GM18858 (cell line): Measurements from ENCODE around the gene TSPAN5.

Experiments used
- ATAC-seq: cut with Tn5 transposase; IDR thresholded peaks from one replicate; pipeline ENCODE4 v1.9.1; 2021; ENCODE audit not compliant: unreplicated experiment

Gene TSPAN5

DNA sequence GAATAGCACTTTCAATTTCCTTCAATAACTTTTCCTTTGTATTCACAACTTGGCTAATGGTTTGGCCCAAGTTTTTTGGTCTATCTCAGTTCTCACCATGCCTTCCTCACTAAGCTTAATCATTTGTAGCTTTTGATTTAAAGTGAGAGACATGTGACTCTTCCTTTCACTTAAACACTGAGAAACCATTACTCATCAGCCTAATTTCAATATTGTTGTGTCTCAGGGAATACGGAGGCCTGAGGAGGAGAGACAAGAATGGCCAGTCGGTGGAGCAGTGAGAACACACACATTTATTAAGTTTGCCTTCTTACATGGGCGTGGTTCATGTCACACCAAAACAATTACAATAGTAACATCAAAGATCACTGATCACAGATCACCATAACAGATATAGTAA is 56.7 kb downstream of the TSPAN5 start:
- ATAC-seq = peak; percentile 60

- no peak for ATAC-seq
These were observed 58.7 kb downstream of the TSPAN5 start for GRCh38 chr4:98599617-98600205.

- no peak for ATAC-seq
These were observed 71.5 kb downstream of the TSPAN5 start for GRCh38 chr4:98586962-98587354.

GRCh38 chr4:98586291-98586961 is 72.0 kb downstream of the TSPAN5 start:
- ATAC-seq = no peak

DNA sequence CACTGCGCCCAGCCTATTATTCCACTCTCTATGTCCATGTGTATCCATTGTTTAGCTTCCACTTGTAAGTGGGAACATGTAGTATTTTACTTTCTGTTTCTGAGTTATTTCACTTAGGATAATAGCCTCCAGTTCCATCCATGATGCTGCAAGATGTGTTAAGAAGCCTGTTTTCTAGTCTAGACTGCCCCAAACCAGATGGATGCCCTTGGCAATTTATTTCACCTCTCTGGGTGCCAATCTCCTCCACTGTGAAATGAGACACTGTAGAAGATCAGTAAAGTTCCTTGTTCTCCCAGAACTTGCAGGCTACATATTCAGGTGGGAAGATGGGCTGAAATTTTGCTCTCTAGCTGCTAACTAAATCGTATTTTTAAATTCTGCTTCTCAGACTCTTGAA is 72.8 kb downstream of the TSPAN5 start:
- no peak for ATAC-seq

DNA sequence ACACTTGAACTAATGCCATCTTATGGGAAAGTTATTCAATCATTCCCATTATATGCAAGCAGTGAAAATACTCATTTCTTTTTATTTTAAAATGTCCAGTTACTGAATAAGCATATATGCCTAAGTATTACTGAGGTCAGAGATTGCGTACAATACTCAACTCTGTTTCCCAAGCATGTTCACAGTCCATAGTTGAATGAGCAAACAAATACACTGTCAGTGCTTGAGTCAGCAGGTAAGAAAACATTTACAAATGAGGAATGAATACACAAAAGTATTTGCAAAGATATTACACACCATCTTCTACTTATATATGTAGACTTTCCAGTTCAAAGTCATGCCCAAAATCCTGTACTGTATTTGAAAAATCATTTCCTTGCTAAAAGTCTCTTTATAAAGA is 74.1 kb downstream of the TSPAN5 start:
- ATAC-seq = no peak

DNA sequence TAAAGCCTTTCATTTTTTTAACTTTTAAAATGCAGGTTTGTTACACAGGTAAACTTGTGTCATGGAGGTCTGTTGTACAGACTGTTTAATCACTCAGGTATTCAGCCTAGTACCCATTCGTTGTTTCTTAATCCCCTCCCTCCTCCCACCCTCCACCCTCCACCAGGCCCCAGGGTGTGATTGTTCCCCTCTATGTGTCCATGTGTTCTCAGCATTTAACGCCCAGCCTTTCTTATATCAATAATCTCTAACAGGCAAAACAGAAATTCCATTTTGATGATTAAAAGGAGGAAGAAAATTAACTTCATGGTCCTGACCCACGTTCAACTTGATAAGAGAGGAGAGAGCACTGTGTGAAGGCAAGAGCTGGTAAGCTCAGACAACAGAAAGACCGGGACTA is 75.1 kb downstream of the TSPAN5 start:
- ATAC-seq = no peak

DNA sequence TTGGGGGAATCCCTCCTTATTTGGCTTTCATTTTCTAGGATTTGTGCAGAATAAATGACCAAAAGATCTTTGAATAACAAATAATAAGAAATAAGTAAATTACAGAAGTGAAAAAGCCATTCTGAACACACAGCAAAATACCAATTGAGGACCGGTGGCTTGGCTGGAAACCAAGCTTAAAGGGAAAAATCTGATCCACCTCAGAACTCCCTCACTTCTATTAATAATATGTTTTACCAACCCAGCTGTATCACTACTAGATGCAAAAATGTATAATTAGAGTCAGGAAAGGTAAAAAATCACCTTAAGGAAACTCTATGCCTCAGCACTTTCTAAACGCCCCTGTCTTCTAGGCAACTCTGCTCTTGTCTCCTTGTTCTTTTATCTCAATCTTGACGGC is 77.3 kb downstream of the TSPAN5 start:
- ATAC-seq = no peak

DNA sequence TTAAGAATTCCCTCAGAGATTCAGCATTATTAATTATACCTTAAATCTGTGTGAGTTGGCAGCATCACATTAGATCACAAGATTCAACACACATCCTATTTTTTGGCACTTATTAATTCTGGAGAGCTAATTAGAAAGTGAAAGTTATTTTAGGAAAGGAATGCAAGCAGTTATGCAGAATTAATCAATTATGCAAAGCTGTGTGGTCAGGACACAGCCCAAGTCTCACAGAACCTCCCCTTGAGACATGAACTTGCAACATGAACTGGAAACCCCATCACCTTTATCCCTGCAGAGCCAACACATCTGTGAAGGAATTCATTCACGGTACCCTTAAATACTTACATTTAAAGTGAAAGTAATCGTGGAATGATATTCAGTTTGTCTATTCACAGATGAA is 80.5 kb downstream of the TSPAN5 start:
- ATAC-seq = no peak

DNA sequence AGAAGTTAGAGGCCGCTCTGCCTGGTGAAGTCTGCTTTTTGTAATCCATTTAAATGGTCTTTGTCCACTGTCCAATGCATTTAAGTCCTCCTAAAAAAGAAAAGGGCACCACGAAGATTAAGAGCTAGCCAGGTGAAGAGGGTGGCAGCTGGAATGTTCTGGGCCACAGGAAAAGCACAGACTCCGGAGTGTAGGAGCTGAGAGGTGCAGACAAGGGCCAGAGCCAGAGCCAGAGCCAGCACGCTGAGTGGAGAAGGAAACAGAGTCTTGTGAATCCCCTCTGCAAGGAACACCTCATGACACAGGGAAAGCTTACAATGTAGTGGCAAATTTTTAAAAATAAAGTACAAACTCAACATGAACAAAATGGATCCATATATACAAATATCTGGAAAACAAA is 83.6 kb downstream of the TSPAN5 start:
- ATAC-seq = no peak

DNA sequence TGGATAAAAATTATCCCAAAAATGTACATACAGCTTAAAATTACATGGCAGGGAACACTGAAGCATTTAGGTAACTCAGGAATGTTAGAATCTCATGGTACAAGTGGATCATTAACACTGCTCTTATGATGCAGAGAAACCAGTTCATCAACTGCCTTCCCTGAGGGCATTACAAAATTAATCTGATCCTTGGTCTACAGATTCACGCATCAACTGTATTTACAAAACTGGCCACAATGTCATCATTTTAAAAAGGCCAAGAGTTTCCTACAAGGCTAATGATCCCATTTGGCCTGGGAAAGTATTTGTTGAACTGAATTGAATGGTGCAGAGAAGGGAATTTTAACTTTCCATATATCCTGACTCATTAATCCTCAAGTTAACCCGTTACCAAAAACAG is 84.6 kb downstream of the TSPAN5 start:
- ATAC-seq = no peak

DNA sequence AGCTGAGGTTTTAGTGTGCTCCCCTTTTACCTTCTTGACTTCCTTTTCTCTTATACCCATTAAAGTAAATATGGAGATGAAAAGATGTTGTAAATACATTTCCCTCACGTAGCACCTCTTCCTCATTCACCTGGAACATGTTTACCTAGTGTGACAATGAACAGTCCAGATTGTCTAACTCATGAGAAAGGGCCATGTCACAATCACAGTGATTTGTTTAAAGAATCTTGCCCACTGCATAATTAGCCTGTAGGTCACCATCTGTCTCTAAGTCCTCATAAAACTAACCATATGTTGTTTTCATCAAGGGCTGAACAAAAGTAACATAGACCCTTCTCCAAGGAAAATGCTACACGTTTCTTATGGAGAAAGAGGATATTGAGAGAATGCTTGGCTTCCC is 85.7 kb downstream of the TSPAN5 start:
- ATAC-seq = no peak

DNA sequence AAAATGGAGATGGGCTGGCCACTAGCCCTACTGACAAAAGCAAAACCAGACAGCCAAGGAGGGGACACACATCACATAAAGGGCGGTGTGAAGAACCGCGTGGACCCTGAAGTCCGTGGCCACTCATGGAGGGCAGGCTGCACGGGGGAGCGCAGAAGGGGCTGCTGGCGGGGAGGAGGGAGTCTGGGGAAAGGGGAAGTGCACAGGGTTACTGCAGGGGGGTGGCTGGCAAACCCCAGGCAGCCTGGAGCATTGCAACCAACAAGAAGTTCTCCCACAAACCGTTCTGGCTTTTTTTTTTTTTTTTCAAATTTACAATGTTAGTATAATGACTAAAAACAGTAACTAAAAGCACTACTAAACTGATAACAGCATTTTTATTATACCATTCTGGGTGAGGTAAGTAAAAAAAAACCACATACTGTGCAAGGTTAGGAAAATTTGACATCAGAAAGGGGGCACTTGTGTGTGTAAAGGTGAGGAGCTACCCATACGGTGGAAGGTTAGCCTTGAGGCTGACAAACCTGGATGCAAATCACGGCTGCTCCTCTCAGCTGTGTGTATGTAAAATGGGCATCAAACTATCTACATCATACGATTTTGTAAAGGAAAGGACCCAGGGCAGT is 87.1 kb downstream of the TSPAN5 start:
- ATAC-seq = no peak

- ATAC-seq = no peak
These were observed 88.1 kb downstream of the TSPAN5 start for GRCh38 chr4:98570151-98570797.

GRCh38 chr4:98568941-98569663 is 89.3 kb downstream of the TSPAN5 start:
- ATAC-seq = no peak

DNA sequence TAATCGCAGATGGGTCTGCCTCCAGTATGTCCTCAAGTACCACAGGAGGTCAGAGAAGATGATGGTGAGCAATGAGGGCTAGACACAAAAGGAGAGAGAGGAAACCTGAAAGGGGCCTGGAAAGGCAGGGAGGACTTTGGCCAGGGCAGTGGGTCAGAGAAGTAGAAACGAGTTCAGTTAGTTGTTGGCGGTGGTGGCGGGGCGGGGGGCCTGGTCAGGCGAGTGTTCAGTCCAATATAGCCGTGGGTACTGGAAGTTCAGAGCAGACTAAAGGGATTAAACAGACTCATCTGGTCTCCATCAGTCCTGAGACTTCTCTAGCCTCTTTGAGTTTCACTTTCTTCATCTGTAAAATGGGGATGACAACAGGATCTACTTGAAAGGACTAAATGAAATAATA is 90.8 kb downstream of the TSPAN5 start:
- ATAC-seq = no peak

- no peak for ATAC-seq
These were observed 91.9 kb downstream of the TSPAN5 start for GRCh38 chr4:98566361-98567008.

DNA sequence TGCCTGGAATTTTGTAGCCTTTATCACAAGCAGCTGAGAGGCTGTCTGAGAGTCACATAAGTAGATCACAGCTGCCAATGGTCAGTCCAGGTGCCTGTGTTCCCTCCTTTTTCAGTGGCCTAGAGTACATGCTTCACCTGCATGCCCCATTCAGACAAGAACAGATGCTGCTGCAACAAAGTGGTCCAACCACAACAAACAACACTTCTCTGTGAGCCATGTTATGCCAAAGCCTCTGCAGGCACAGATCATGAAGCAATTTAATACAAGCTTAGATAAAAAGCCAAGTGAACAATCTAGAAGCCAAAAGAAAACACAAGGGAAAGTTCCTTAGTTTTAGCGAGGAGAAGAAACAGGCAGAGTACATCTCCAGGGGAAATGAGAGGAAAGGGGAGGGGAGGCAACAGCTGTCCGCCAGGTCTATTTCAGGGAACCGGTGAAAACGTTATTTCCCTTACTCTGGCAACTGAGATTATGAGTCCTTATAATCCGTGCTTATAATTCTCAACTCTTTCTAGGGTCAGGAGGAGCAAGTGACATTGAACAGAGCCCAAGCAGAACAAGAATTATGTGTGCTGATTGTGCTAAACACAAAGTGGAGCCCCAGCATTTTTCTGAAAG is 92.6 kb downstream of the TSPAN5 start:
- ATAC-seq = no peak

GRCh38 chr4:98564852-98565251 is 93.6 kb downstream of the TSPAN5 start:
- no peak for ATAC-seq

DNA sequence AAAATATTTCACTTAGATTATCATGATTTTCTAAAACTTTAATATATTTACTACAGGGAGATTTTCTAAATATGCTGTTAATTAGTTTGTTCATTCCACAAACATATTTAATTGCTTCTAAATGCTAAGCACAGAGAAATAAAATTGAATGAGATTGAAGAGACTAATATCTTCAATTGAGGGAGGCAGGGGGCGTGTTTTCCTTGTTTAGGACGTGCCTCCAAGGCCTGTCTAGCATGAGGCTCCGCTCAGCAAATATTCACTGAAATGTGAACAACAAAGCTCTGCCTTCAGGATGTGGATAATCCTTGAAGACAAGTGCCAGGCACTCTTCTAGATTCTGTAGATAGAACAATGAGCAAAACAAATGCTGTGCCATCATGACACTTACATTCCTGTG is 98.1 kb downstream of the TSPAN5 start:
- no peak for ATAC-seq
